AG09309 (cell line): ENCODE measurements around the gene PTH1R.

ENCODE experiments used
- DNase-seq: peaks from one replicate; pipeline ENCODE4 v3.0.0-alpha.2; 2010; ENCODE audit warnings: low read depth
- H3K4me3 ChIP-seq: 2 replicates; pipeline ENCODE4 v1.5.1; 2011; ENCODE audit warnings: mild to moderate bottlenecking, low read depth, low read length, moderate library complexity; ENCODE audit not compliant: control insufficient read depth
- CTCF ChIP-seq: IDR thresholded peaks from 2 replicates; pipeline ENCODE4 v1.5.1; 2011; ENCODE audit warnings: mild to moderate bottlenecking, low read depth, low read length, inconsistent platforms; ENCODE audit not compliant: insufficient read depth, control insufficient read depth; ENCODE audit errors: missing control alignments

PTH1R gene

GRCh38 chr3:46930945-46931403 lies 53.5 kb downstream of the PTH1R start:
- TF ChIP-seq CTCF, result no peak
- no peak overlapping the region for H3K4me3 ChIP-seq

GRCh38 chr3:46931631-46932331 lies 54.3 kb downstream of the PTH1R start:
- no peak overlapping the region for H3K4me3 ChIP-seq
- no peak for DNase-seq
- no peak for TF ChIP-seq CTCF

More at GRCh38 chr3:46930945-46931403, 53.5 kb downstream of the PTH1R start:
- no peak for DNase-seq

GRCh38 chr3:46932455-46933225 lies 55.1 kb downstream of the PTH1R start:
- DNase-seq, result no peak
- no peak for TF ChIP-seq CTCF
- no peak overlapping the region for H3K4me3 ChIP-seq

GRCh38 chr3:46933261-46933660 lies 55.7 kb downstream of the PTH1R start:
- no peak for DNase-seq
- TF ChIP-seq CTCF, result no peak
- H3K4me3 ChIP-seq, result no peak overlapping the region

GRCh38 chr3:46934072-46934471 lies 56.6 kb downstream of the PTH1R start:
- TF ChIP-seq CTCF, result no peak
- no peak overlapping the region for H3K4me3 ChIP-seq
- DNase-seq, result no peak

- DNase-seq, result no peak
- no peak for TF ChIP-seq CTCF
- H3K4me3 ChIP-seq, result no peak overlapping the region
Measured at GRCh38 chr3:46934498-46935167, 57.1 kb downstream of the PTH1R start.
